ENCODE measurements around the gene ZNF446.
A peak's percentile ranks its signal among the peaks of the same experiment; 100 is the strongest.
"Not testable (repeated sequence)": the region's sequence is repeated elsewhere in the genome, so short reads cannot be mapped to it uniquely, and the experiment has no call there.

The ZNF446 gene

GRCh38 chr19:58492265-58492664, 16.1 kb downstream of the ZNF446 start:
- DNase-seq (ENCODE audit: low read depth, low spot score), result no peak
- H3K4me3 ChIP-seq (ENCODE audit: low read length), result no peak overlapping the region

GRCh38 chr19:58497634-58498170, 21.6 kb downstream of the ZNF446 start:
- DNase-seq (ENCODE audit: low read depth, low spot score), result no peak
- H3K4me3 ChIP-seq (ENCODE audit: low read length), result peak overlapping the region; percentile 92

- no peak for DNase-seq (ENCODE audit: low read depth, low spot score)
- H3K4me3 ChIP-seq (ENCODE audit: low read length), result peak overlapping the region; percentile 92
These were observed 22.3 kb downstream of the ZNF446 start for GRCh38 chr19:58498316-58499020.

GRCh38 chr19:58499021-58499927, 23.1 kb downstream of the ZNF446 start:
- peak; percentile 96 for DNase-seq (ENCODE audit: low read depth, low spot score)
- peak overlapping the region; percentile 92 for H3K4me3 ChIP-seq (ENCODE audit: low read length)

- no peak for DNase-seq (ENCODE audit: low read depth, low spot score)
- H3K4me3 ChIP-seq (ENCODE audit: low read length), result peak overlapping the region; percentile 92
These were observed 24.1 kb downstream of the ZNF446 start for GRCh38 chr19:58500242-58500641.

GRCh38 chr19:58507602-58508223, 31.6 kb downstream of the ZNF446 start:
- not testable (repeated sequence) for DNase-seq (ENCODE audit: low read depth, low spot score); H3K4me3 ChIP-seq (ENCODE audit: low read length)

GRCh38 chr19:58509731-58510083, 33.6 kb downstream of the ZNF446 start:
- no peak for DNase-seq (ENCODE audit: low read depth, low spot score)
- no peak overlapping the region for H3K4me3 ChIP-seq (ENCODE audit: low read length)

- no peak for DNase-seq (ENCODE audit: low read depth, low spot score)
- H3K4me3 ChIP-seq (ENCODE audit: low read length), result no peak overlapping the region
These were observed 34.1 kb downstream of the ZNF446 start for GRCh38 chr19:58510084-58510862.

- no peak for DNase-seq (ENCODE audit: low read depth, low spot score)
- no peak within 1 kb of the TSS for H3K4me3 ChIP-seq (ENCODE audit: low read length)
These were observed 35.4 kb downstream of the ZNF446 start, which contains the start of gene SLC27A5 for GRCh38 chr19:58511353-58512208. Gene SLC27A5 (minus strand): TSS chr19:58511992. CDS start chr19:58511955, 37 bp downstream.

GRCh38 chr19:58513213-58513693, 37.1 kb downstream of the ZNF446 start:
- DNase-seq (ENCODE audit: low read depth, low spot score), result no peak
- H3K4me3 ChIP-seq (ENCODE audit: low read length), result peak overlapping the region; percentile 98

GRCh38 chr19:58513694-58514563, 37.8 kb downstream of the ZNF446 start:
- H3K4me3 ChIP-seq (ENCODE audit: low read length), result peak overlapping the region; percentile 98
- peak; percentile 94 for DNase-seq (ENCODE audit: low read depth, low spot score)

GRCh38 chr19:58514564-58515022, 38.4 kb downstream of the ZNF446 start:
- peak overlapping the region; percentile 98 for H3K4me3 ChIP-seq (ENCODE audit: low read length)
- DNase-seq (ENCODE audit: low read depth, low spot score), result no peak

GRCh38 chr19:58515259-58515658, 39.1 kb downstream of the ZNF446 start:
- no peak for DNase-seq (ENCODE audit: low read depth, low spot score)
- H3K4me3 ChIP-seq (ENCODE audit: low read length), result no peak overlapping the region

GRCh38 chr19:58516246-58516836, 40.2 kb downstream of the ZNF446 start:
- H3K4me3 ChIP-seq (ENCODE audit: low read length), result no peak overlapping the region
- no peak for DNase-seq (ENCODE audit: low read depth, low spot score)

- no peak overlapping the region for H3K4me3 ChIP-seq (ENCODE audit: low read length)
These were observed 41.0 kb downstream of the ZNF446 start for GRCh38 chr19:58516964-58517833.

More at GRCh38 chr19:58516964-58517833, 41.0 kb downstream of the ZNF446 start:
- DNase-seq (ENCODE audit: low read depth, low spot score), result no peak

Data from Jurkat, Clone E6-1 (cell line).